Frontal cortex (tissue), 4 donors: ENCODE results near the gene GMPS. TPM values are rescaled to one million over a fixed set of nuclear protein-coding genes. Genes with fewer than 3 reads are reported as not detected.

Experiments used
- DNase-seq, 2 donors: peaks; one replicate each; pipeline ENCODE4 v3.0.0; 2012; ENCODE audit warnings: low spot score in 2 of 2
- FAIRE-seq: peaks from 2 replicates; lab custom pipeline; 2012; peaks lifted over from hg19 to GRCh38; lab: Jason Lieb, UNC
- total RNA-seq: library from RNA; depleted of rRNA; stranded (reverse); fragments of >200 nt; gene quantifications from one replicate; pipeline ENCODE4 v1.2.3, GENCODE V29; 2014
- donor health status: control.
- donor health status: control.
- donor health status: control.

The GMPS gene
- total RNA-seq, 1 donor from 2014 or later: 44.0 TPM

GRCh38 chr3:155981669-155982068 lies 111.2 kb downstream of the GMPS start:
- no peak for DNase-seq
- no peak for FAIRE-seq

GRCh38 chr3:155983834-155984474 lies 113.5 kb downstream of the GMPS start:
- FAIRE-seq (no peak), DNase-seq (no peak)

- no peak for DNase-seq
- no peak for FAIRE-seq
Measured at GRCh38 chr3:155984791-155985417, 114.5 kb downstream of the GMPS start.

- FAIRE-seq: no peak
- no peak for DNase-seq
Measured at GRCh38 chr3:155989536-155989935, 119.1 kb downstream of the GMPS start.

- FAIRE-seq: no peak
- no peak for DNase-seq
Measured at GRCh38 chr3:155991212-155991611, 120.8 kb downstream of the GMPS start.

GRCh38 chr3:155991847-155992246 lies 121.4 kb downstream of the GMPS start:
- FAIRE-seq (no peak), DNase-seq (no peak)

Other genes with a start within 250 kb of the GMPS start
- gene PLCH1, start 125.6 kb upstream of the GMPS start, total RNA-seq: 19.2 TPM
- gene C3orf33, start 64.4 kb upstream of the GMPS start, total RNA-seq: 17.9 TPM
- gene SLC33A1, start 16.2 kb upstream of the GMPS start, total RNA-seq: 53.8 TPM
- 31.4 TPM for gene KCNAB1, start 249.9 kb downstream of the GMPS start, total RNA-seq